ENCODE results near the gene C12orf57.

DNA sequence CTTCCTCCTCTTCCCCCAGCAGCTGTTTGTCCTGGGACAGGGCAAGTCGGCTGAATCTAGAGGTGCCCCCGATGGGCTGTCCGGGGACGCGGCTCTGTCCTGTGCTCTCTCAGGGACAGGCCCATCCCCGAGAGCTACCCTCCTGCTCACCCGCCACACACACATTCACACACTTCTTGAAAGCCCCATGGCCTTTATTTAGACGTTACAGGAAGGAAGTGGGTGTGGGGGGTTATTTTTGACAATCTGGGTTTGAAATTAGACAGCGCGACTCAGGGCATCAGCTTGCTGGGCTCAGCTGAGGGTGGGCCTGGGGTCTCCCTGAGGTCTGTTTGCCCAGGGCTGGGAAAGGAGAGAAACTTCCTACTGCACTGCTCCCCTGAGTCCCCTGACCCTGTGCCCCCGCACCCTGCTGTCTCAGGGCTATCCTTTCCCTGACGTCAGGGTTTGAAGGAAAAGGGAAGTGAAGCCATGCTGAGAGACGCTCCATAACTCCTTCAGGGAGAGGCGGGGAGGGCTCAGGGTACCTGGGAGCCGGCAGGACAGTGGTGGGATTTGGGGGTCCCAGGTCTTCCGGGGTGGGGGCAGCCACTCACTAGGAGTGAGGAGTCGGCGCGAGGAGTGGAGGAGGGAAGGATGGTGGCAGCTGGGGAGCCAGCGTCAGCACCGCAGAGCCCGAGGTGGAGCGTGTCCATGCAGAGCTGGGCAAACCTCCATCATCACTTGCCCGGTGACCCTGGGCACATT, 15.4 kb downstream of the C12orf57 start:
- TF ChIP-seq, protein P1, sequence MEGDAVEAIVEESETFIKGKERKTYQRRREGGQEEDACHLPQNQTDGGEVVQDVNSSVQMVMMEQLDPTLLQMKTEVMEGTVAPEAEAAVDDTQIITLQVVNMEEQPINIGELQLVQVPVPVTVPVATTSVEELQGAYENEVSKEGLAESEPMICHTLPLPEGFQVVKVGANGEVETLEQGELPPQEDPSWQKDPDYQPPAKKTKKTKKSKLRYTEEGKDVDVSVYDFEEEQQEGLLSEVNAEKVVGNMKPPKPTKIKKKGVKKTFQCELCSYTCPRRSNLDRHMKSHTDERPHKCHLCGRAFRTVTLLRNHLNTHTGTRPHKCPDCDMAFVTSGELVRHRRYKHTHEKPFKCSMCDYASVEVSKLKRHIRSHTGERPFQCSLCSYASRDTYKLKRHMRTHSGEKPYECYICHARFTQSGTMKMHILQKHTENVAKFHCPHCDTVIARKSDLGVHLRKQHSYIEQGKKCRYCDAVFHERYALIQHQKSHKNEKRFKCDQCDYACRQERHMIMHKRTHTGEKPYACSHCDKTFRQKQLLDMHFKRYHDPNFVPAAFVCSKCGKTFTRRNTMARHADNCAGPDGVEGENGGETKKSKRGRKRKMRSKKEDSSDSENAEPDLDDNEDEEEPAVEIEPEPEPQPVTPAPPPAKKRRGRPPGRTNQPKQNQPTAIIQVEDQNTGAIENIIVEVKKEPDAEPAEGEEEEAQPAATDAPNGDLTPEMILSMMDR (conservative IDR thresholded peaks at IDR 0.05; ENCODE audit: low read depth in 2 of 2), result no peak
- TF ChIP-seq POLR2AphosphoS5 (IDR thresholded peaks at IDR 0.05; ENCODE audit: low read depth) (no peak), EZH2 (IDR thresholded peaks at IDR 0.05; ENCODE audit: low read depth, unreplicated experiment) (no peak), JUNB (IDR thresholded peaks at IDR 0.05; ENCODE audit: unreplicated experiment) (no peak), ZNF331 (CRISPR knock-in tag; IDR thresholded peaks at IDR 0.05; ENCODE audit: low read depth) (no peak), NANOG (IDR thresholded peaks at IDR 0.05; ENCODE audit: borderline replicate concordance) (no peak), STAT1 (IDR thresholded peaks at IDR 0.05; ENCODE audit: unreplicated experiment) (no peak), EZH2phosphoT487 (IDR thresholded peaks at IDR 0.05; ENCODE audit: unreplicated experiment) (no peak), CREB1 (CRISPR knock-in tag; IDR thresholded peaks at IDR 0.05; ENCODE audit: low read depth) (no peak), ZNF114 (CRISPR knock-in tag; IDR thresholded peaks at IDR 0.05) (no peak)
- TF ChIP-seq, protein P2, sequence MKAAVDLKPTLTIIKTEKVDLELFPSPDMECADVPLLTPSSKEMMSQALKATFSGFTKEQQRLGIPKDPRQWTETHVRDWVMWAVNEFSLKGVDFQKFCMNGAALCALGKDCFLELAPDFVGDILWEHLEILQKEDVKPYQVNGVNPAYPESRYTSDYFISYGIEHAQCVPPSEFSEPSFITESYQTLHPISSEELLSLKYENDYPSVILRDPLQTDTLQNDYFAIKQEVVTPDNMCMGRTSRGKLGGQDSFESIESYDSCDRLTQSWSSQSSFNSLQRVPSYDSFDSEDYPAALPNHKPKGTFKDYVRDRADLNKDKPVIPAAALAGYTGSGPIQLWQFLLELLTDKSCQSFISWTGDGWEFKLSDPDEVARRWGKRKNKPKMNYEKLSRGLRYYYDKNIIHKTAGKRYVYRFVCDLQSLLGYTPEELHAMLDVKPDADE (IDR thresholded peaks at IDR 0.05), result no peak
- TF ChIP-seq, protein P3, sequence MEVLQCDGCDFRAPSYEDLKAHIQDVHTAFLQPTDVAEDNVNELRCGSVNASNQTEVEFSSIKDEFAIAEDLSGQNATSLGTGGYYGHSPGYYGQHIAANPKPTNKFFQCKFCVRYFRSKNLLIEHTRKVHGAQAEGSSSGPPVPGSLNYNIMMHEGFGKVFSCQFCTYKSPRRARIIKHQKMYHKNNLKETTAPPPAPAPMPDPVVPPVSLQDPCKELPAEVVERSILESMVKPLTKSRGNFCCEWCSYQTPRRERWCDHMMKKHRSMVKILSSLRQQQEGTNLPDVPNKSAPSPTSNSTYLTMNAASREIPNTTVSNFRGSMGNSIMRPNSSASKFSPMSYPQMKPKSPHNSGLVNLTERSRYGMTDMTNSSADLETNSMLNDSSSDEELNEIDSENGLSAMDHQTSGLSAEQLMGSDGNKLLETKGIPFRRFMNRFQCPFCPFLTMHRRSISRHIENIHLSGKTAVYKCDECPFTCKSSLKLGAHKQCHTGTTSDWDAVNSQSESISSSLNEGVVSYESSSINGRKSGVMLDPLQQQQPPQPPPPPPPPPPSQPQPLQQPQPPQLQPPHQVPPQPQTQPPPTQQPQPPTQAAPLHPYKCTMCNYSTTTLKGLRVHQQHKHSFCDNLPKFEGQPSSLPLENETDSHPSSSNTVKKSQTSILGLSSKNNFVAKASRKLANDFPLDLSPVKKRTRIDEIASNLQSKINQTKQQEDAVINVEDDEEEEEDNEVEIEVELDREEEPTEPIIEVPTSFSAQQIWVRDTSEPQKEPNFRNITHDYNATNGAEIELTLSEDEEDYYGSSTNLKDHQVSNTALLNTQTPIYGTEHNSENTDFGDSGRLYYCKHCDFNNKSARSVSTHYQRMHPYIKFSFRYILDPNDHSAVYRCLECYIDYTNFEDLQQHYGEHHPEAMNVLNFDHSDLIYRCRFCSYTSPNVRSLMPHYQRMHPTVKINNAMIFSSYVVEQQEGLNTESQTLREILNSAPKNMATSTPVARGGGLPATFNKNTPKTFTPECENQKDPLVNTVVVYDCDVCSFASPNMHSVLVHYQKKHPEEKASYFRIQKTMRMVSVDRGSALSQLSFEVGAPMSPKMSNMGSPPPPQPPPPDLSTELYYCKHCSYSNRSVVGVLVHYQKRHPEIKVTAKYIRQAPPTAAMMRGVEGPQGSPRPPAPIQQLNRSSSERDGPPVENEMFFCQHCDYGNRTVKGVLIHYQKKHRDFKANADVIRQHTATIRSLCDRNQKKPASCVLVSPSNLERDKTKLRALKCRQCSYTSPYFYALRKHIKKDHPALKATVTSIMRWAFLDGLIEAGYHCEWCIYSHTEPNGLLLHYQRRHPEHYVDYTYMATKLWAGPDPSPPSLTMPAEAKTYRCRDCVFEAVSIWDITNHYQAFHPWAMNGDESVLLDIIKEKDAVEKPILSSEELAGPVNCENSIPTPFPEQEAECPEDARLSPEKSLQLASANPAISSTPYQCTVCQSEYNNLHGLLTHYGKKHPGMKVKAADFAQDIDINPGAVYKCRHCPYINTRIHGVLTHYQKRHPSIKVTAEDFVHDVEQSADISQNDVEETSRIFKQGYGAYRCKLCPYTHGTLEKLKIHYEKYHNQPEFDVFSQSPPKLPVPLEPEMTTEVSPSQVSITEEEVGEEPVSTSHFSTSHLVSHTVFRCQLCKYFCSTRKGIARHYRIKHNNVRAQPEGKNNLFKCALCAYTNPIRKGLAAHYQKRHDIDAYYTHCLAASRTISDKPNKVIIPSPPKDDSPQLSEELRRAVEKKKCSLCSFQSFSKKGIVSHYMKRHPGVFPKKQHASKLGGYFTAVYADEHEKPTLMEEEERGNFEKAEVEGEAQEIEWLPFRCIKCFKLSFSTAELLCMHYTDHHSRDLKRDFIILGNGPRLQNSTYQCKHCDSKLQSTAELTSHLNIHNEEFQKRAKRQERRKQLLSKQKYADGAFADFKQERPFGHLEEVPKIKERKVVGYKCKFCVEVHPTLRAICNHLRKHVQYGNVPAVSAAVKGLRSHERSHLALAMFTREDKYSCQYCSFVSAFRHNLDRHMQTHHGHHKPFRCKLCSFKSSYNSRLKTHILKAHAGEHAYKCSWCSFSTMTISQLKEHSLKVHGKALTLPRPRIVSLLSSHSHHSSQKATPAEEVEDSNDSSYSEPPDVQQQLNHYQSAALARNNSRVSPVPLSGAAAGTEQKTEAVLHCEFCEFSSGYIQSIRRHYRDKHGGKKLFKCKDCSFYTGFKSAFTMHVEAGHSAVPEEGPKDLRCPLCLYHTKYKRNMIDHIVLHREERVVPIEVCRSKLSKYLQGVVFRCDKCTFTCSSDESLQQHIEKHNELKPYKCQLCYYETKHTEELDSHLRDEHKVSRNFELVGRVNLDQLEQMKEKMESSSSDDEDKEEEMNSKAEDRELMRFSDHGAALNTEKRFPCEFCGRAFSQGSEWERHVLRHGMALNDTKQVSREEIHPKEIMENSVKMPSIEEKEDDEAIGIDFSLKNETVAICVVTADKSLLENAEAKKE (CRISPR knock-in tag; IDR thresholded peaks at IDR 0.05), result no peak
- TF ChIP-seq, protein P4, sequence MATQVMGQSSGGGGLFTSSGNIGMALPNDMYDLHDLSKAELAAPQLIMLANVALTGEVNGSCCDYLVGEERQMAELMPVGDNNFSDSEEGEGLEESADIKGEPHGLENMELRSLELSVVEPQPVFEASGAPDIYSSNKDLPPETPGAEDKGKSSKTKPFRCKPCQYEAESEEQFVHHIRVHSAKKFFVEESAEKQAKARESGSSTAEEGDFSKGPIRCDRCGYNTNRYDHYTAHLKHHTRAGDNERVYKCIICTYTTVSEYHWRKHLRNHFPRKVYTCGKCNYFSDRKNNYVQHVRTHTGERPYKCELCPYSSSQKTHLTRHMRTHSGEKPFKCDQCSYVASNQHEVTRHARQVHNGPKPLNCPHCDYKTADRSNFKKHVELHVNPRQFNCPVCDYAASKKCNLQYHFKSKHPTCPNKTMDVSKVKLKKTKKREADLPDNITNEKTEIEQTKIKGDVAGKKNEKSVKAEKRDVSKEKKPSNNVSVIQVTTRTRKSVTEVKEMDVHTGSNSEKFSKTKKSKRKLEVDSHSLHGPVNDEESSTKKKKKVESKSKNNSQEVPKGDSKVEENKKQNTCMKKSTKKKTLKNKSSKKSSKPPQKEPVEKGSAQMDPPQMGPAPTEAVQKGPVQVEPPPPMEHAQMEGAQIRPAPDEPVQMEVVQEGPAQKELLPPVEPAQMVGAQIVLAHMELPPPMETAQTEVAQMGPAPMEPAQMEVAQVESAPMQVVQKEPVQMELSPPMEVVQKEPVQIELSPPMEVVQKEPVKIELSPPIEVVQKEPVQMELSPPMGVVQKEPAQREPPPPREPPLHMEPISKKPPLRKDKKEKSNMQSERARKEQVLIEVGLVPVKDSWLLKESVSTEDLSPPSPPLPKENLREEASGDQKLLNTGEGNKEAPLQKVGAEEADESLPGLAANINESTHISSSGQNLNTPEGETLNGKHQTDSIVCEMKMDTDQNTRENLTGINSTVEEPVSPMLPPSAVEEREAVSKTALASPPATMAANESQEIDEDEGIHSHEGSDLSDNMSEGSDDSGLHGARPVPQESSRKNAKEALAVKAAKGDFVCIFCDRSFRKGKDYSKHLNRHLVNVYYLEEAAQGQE (IDR thresholded peaks at IDR 0.05; ENCODE audit: unreplicated experiment), result no peak
